SHP77 treated with DMSO at 0.1 percent for 48 hours (cell line): ENCODE results near the gene TRAF2.
"Not testable (repeated sequence)": the region's sequence is repeated elsewhere in the genome, so short reads cannot be mapped to it uniquely, and the experiment has no call there.

Experiments used
- DNase-seq: peaks from one replicate; lab custom pipeline; 2025; lab: John Stamatoyannopoulos, UW

The TRAF2 gene

DNA sequence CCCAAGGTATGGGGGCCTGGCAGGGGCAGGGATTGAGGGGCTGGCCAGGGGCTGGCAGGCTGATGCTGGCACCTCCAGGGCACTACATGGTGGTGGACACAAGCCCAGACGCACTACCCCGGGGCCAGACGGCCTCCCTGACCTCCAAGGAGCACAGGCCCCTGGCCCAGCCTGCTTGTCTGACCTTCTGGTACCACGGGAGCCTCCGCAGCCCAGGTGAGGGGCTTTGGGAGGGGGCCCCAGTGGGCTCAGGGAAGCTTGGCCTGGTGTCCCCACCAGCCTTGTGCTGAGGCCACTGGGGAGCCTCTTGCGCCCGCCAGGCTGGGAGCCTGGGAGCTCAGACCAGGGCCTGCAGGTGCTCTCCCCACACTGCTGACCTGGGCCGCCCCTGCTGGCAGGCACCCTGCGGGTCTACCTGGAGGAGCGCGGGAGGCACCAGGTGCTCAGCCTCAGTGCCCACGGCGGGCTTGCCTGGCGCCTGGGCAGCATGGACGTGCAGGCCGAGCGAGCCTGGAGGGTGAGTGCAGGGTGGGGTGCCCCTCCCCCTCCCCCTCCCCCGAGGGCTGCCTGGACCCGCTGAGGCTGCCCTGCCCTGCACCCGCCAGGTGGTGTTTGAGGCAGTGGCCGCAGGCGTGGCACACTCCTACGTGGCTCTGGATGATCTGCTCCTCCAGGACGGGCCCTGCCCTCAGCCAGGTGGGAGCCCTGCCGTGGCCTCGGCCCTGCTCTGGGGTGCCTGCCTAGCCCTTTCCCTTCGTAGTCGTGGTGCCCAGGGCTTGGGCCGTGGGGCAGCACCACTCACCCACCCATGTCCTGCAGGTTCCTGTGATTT lies 28.5 kb upstream of the TRAF2 start:
- no peak for DNase-seq

GRCh38 chr9:136858452-136858843 lies 27.9 kb upstream of the TRAF2 start:
- DNase-seq: no peak

DNA sequence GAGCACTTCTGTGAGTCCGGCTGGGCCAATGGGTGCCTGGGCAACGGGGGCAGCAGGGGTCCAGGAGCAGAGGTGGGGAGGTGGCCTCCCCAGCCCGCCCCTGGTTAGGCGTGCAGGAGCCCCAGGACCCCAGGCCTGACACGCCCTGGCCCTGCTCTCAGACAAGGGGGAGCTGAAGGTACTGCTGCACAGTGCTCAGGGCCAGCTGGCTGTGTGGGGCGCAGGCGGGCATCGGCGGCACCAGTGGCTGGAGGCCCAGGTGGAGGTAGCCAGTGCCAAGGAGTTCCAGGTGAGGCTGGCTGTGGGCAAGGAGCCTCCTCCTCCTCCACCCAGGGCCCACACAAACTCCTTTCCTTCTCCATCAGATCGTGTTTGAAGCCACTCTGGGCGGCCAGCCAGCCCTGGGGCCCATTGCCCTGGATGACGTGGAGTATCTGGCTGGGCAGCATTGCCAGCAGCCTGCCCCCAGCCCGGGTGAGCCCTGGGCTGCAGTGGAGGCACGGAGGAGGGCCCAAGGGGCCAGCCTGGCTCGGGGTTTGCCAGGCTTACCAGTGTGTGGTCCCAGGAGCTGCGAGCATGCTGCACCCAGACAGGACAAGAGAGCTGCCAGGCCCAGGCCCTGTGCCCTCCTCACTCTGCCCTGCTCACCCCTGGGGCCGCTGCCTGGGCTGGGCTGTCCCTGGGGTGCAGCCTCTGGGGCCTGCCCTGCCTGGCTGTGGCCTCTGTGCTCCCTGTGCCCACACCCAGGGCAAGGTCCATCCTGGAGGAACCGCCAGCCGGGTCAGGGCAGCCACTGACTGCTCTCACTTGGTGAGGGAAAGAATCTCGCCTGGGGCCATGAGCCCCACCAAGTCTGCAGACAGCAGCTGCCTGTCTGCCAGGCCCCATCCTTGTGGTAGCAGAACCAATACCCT lies 27.2 kb upstream of the TRAF2 start:
- no peak for DNase-seq

- DNase-seq: no peak
Measured at GRCh38 chr9:136860529-136860928, 25.8 kb upstream of the TRAF2 start.

DNA sequence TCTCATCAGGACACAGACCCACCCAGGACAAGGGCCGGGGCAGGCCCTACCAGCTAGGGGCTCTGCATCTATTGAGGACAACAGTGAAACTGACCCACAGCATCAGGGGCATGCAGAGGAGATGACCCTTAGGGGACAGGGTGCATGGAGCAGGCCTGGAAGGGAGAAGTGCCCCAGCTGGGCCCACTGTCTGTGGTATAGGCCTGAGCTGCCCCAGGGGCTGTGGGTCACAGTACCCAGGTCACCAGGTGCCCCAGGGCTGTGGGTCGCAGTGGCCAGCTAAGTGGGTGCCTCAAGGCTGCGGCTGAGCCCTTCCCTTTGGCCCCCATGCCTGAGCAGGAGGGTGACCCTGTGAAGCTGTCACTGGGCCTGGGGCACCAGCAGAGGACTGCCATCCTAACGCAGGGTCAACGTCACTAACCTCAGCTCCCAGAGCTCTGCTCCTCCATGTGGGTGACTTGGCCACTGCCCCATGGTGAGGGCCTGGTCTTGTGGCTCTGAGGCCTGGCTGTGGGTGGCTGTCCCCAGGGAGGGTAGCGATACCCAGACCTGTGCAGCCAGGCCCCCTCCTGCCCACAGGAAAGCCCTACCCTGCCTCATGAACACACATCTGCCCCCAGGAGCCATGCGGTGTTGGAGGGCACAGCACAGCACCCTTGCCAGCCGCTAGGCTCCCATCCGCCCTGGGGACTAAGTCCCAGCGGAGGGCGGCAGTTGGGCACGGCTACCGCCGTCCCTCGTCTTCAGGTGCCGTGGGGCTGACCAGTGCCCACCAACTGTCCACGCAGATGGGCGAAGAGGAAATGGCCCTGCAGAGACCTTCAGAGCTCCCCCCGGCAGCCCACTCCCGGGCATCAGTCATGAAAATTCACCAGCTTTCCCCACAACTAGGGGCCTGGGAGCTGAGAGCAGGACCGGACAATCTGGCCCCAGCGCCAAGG lies 25.1 kb upstream of the TRAF2 start:
- no peak for DNase-seq

GRCh38 chr9:136861874-136862457 lies 24.4 kb upstream of the TRAF2 start:
- DNase-seq: no peak

DNA sequence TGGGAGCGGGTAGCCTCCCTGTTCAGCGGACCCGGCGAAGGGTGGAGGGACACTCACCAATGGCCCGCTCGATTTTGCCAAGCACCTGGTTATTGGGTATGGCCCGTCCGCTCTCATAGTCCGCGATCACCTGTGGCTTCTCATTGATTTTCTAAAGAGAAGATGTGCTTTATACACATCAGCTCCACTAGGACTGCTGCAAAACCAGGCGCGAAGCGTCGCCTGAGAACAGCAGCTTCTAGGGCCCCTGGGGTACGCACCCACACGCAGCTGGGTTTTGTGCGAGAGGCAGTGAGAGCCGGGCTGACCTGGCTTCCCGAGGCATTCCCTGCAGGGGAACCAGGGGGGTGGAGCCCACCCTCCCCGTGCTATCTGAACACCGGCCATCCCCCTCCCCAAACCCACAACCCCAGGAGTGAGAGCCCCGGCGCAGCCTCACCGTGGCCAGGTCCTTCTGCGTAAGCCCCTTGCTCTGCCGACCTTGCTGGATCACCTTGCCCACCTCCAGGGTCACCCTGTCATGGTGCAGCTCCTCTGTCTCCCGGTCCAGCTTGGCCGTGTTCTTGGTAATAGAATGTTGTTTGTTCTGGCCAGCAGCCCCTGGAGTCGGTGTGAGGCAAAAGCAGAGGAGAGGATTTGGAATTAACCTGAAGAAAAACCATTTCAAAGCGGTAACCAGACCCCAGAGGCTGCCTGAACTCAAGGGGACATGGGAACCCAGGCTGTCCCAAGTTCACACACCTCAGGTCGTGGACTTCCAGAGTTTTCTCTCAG lies 23.3 kb upstream of the TRAF2 start:
- DNase-seq: no peak

DNA sequence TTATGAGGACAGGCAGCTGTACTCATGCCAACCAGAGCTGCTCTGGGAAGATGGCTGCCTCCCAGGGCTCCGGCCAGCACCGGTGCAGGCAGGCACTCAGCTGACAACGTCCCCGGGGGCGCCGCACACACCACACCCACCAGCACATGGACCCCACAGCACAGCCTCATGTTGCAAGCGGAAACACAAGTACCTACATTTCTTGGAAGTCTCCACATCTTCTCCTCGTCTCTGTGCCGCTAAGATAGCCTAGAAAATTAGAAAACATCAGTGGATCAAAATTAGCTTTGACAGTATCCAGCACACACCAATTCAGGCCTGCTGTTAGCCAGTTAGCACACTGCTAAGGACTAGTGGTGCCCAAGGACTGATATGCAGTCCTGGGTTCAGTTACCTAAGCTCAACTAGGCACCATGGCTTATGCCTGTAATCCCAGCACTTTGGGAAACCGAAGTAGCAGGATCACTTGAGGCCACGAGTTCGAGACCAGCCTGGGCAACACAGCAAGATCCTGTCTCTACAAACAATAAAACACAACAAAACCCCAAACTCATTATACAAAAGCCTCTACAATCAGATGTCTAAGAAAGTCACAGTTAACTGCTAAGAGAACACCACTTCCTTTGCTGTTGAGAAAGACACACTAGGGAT lies 22.6 kb upstream of the TRAF2 start:
- no peak for DNase-seq

DNA sequence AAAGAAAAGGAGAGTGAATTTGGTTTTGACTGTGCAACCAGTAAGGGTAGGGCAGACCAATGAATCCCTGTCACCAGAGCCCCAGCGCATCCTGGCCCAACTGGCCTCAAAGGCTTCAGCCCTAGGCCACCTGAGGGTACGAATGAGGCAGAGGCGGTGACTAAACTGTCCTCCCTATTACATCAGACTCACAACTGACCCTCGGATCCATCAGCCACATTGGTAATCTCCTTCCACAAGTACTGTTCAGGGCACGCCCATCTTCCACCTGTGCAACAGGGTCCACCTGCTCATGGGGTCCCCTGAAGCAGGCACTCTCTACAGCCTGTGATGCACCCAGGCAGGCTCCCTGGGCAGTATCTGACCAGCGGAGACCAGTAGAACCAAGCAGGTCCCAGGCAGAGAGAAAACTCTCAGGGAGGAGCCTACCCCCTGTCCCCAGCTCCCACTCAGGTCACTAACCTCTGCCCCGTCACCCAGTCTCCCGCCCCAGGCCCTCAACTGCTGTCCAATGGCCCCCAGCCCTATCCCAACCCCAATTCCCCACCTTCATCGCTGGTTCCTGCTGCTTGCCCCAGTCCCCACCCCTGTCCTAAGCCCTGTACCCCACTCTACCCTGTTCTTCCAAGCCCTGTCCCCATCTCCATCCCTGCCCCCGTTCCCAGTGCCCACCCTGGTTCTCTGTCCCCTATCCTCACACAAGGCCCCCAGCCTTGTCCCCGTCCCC lies 21.1 kb upstream of the TRAF2 start:
- no peak for DNase-seq

DNA sequence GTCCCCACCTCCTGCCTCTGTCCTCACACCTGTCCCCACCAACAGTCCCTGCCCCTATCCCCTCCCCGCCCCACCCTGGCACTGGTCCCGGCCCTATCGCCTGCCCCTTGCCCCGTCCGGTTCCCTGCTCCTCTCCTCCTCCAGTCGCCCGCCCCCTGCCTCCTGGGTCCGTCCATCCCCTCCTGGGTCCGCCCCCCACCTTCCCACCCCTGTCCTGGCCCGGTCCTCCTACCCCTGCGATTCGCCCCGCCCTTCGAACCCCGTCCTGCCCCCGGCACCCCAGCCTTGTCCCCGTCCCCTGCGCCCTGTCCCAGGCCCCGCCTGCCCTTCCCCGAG lies 20.6 kb upstream of the TRAF2 start:
- no peak for DNase-seq

- not testable (repeated sequence) for DNase-seq
Measured at GRCh38 chr9:136866898-136867421, 19.4 kb upstream of the TRAF2 start.

GRCh38 chr9:136867480-136867879 lies 18.8 kb upstream of the TRAF2 start:
- DNase-seq: no peak

DNA sequence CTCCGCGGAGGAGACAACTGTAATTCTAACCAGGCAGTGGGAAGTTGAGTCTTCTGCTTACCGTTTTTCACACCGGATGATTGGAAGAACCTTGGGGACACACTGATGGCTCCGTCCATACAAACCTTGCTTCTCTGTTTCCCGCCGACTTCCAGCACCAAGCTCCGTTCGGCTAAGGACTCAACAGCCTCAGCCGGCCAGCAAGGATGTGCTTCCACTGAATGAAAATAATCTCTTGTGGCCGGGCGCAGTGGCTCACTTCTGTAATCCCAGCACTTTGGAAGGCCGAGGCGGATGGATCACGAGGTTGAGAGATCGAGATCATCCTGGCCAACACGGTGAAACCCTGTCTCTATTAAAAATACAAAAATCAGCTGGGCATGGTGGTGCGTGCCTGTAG lies 18.4 kb upstream of the TRAF2 start:
- DNase-seq: no peak

GRCh38 chr9:136868644-136869043 lies 17.7 kb upstream of the TRAF2 start:
- no peak for DNase-seq

GRCh38 chr9:136869611-136870010 lies 16.7 kb upstream of the TRAF2 start:
- DNase-seq: not testable (repeated sequence)

GRCh38 chr9:136875155-136875554 lies 11.2 kb upstream of the TRAF2 start:
- DNase-seq: no peak

- DNase-seq: no peak
Measured at GRCh38 chr9:136876476-136876875, 9.8 kb upstream of the TRAF2 start.

DNA sequence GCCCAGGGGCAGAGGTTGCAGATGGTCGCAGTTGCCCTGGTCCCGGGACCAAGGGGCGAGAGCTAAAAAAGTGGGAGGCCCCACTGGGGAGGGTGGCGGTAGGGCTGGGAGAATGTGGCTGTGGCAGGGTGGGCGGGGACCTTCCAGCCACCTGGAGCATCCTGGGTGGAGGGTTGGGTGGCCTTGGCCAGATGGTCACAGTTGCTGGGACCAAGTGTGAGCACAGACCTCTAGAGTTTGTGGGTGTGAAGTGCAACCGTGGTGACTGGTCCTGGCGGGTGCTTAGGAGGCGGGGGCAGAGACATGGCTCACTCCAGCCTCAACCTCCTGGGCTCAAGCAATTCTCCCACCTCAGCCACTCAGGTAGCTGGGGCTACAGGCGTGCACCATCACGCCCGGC lies 5.7 kb upstream of the TRAF2 start:
- no peak for DNase-seq

DNA sequence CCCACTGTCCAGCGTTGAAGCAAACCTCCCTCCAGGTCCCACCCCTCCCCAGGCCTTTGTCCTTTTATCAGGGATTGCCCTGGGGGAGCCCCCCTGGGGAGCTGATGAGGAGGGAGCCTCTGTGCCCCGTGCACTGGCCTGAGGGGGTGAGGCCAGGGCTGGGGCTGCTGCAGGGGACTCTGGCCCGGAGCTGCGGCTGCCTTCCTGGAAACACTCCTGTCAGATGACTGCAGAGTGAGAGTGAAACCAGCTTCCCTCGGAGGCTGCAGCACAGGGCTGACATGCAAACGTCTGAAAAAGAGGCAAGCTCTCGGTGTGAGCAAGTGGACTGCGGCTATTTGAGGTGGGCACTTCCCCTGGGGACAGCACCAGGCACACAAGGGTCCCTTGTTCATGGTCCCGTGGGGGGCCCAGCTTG lies 4.6 kb upstream of the TRAF2 start:
- DNase-seq: no peak
